Measurements from ENCODE around the gene SCGB1D4.
A peak's percentile ranks its signal among the peaks of the same experiment; 100 is the strongest.

The SCGB1D4 gene

GRCh38 chr11:62324731-62325556 lies 26.1 kb upstream of the SCGB1D4 start:
- DNase-seq, result peak; percentile 72 to 83

DNA sequence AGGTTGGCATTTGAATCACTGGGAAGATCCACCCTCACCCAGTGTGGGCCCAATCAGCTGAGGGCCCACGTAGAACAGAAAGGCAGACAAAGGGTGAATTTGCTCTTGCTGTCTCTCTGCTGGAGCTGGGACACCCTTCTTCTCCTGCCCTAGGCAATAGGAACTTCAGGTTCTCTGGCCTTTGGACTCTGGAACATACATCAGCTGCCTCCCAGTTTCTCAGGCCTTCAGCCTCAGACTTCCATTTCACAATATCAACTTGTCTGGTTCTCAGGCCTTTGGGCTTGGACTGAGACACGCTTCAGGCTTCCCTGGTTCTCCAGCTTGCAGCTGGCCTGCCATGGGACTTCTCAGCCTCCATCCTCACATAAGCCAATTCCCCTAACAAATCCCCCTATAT lies 23.6 kb upstream of the SCGB1D4 start:
- TF ChIP-seq POLR2A (IDR thresholded peaks at IDR 0.05; ENCODE audit: low read length), result no peak
- TF ChIP-seq GATA1 (IDR thresholded peaks at IDR 0.05; ENCODE audit: low read depth, low read length), result no peak
- no peak for DNase-seq

More at GRCh38 chr11:62324731-62325556, 26.1 kb upstream of the SCGB1D4 start:
- TF ChIP-seq GATA1 (IDR thresholded peaks at IDR 0.05; ENCODE audit: low read depth, low read length), result no peak
- TF ChIP-seq POLR2A (IDR thresholded peaks at IDR 0.05; ENCODE audit: low read length), result no peak

- no peak for DNase-seq
- TF ChIP-seq POLR2A (IDR thresholded peaks at IDR 0.05; ENCODE audit: low read length) (no peak), GATA1 (IDR thresholded peaks at IDR 0.05; ENCODE audit: low read depth, low read length) (no peak)
Observed at GRCh38 chr11:62315431-62315830, 16.6 kb upstream of the SCGB1D4 start.

- TF ChIP-seq POLR2A (IDR thresholded peaks at IDR 0.05; ENCODE audit: low read length), result no peak
- TF ChIP-seq GATA1 (IDR thresholded peaks at IDR 0.05; ENCODE audit: low read depth, low read length), result no peak
- no peak for DNase-seq
Observed at GRCh38 chr11:62309991-62310390, 11.1 kb upstream of the SCGB1D4 start.

GRCh38 chr11:62307950-62308349 lies 9.1 kb upstream of the SCGB1D4 start:
- DNase-seq, result no peak
- no peak for TF ChIP-seq POLR2A (IDR thresholded peaks at IDR 0.05; ENCODE audit: low read length)
- TF ChIP-seq GATA1 (IDR thresholded peaks at IDR 0.05; ENCODE audit: low read depth, low read length), result no peak

DNA sequence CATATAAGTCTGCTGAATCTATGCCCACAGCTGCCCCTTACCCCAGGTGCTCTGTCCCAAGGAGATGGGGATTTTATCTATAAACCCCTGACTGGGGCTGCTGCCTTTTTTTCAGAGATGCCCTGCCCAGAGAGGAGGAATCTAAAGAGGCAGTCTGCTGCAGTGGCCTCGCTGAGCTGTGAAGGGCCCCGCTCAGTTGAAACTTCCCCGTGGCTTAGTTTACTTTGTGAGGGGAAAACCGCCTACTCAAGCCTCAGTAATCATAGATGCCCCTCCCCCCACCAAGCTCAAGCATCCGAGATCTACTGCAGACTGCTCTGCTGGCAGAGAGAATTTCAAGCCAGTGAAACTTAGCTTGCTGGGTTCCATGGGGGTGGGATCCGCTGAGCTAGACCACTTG lies 7.4 kb upstream of the SCGB1D4 start:
- no peak for DNase-seq
- TF ChIP-seq GATA1 (IDR thresholded peaks at IDR 0.05; ENCODE audit: low read depth, low read length) (no peak), POLR2A (IDR thresholded peaks at IDR 0.05; ENCODE audit: low read length) (no peak)

DNA sequence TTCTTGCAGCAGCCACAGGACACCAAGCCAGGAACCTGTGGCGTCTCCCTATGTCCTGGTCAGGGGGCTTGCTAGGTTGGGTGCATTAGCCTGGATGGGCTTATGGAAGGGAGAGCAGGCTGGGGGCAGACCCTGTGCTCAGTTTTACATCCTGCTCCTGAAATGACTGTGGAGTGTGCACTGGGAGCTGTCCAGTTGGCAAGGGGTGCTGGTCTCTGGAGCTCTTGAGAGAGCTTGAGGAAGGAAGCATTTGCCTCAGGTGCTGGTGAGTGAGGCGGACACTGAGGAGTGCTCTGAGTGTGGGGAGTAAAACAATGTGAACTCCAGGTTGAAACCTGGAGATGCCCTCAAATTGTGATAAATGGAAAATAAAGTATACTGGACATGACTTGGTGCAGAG lies 3.4 kb downstream of the SCGB1D4 start:
- TF ChIP-seq POLR2A (IDR thresholded peaks at IDR 0.05; ENCODE audit: low read length), result no peak
- no peak for TF ChIP-seq GATA1 (IDR thresholded peaks at IDR 0.05; ENCODE audit: low read depth, low read length)
- no peak for DNase-seq

GRCh38 chr11:62280452-62280851 lies 18.4 kb downstream of the SCGB1D4 start:
- DNase-seq, result no peak
- TF ChIP-seq GATA1 (IDR thresholded peaks at IDR 0.05; ENCODE audit: low read depth, low read length) (no peak), POLR2A (IDR thresholded peaks at IDR 0.05; ENCODE audit: low read length) (no peak)

DNA sequence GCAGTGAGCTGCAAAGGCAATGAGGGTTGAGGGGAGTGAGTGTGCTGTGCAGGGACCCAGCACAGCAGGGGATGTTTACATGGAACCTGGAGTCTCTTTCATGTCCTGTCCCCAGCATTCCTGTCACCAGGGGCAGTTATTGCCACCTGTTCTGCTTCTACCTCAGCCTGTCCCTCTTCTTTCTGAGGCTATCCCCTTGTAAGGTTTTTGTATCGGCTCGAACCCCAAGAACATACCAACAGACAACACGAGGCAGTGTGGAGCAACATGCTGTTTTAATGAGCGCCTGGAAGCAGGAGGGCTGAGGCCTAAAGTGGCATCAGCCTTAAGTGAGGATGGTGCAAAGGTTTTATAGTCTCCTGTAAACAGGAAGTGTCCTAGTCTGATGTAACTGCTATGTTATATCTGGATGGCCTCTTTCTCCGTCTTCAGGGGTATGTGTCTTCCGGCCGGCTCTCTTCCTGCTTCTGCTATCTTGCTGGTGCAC lies 25.0 kb downstream of the SCGB1D4 start:
- no peak for DNase-seq
- TF ChIP-seq POLR2A (IDR thresholded peaks at IDR 0.05; ENCODE audit: low read length) (no peak), GATA1 (IDR thresholded peaks at IDR 0.05; ENCODE audit: low read depth, low read length) (no peak)

DNA sequence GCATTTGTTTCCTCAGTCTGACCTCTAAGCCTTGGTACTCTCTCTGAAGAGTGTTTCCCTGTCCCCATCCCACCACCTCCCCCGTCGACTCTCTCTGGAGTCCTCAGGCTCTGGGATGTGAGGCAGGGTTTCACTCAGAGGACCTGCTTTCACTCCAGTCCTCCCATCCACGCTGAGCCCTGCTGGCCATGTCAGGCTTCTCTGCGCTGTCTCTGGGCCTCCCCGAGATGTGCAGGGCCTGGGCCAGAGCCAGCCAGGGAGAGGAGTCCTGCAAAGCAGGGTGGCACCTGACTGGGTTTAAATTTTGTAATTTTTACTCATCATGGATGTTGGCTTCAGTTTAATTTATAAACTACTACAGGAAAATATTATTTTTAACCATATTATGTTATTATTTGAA lies 25.6 kb downstream of the SCGB1D4 start:
- TF ChIP-seq POLR2A (IDR thresholded peaks at IDR 0.05; ENCODE audit: low read length) (no peak), GATA1 (IDR thresholded peaks at IDR 0.05; ENCODE audit: low read depth, low read length) (no peak)
- no peak for DNase-seq

- no peak for DNase-seq
- TF ChIP-seq POLR2A (IDR thresholded peaks at IDR 0.05; ENCODE audit: low read length), result no peak
- TF ChIP-seq GATA1 (IDR thresholded peaks at IDR 0.05; ENCODE audit: low read depth, low read length), result no peak
Observed at GRCh38 chr11:62269654-62270278, 29.1 kb downstream of the SCGB1D4 start, which contains the start of gene SCGB2A2. TSS of gene SCGB2A2 (plus strand) at chr11:62270158. CDS start at chr11:62270217, 59 bp downstream.

GRCh38 chr11:62267576-62267975 lies 31.3 kb downstream of the SCGB1D4 start:
- no peak for DNase-seq
- no peak for TF ChIP-seq GATA1 (IDR thresholded peaks at IDR 0.05; ENCODE audit: low read depth, low read length)
- no peak for TF ChIP-seq POLR2A (IDR thresholded peaks at IDR 0.05; ENCODE audit: low read length)

DNA sequence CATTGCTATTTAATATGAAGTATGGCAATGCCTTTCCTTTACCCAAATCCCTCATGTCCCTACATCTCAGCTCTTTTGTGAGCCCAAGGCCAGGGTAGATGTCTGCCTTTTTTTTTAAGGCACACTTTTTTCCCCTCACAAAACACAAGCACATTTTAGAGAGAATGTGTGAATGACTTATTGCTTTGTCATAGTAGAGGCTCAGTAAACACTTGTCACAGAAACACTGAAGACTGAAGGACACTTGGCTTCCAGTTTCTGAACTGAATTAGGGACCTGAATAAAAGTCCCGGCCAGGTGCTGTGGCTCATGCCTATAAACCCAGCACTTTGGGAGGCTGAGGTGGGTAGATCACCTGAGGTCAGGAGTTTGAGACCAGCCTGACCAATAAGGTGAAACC lies 31.8 kb downstream of the SCGB1D4 start:
- TF ChIP-seq POLR2A (IDR thresholded peaks at IDR 0.05; ENCODE audit: low read length) (no peak), GATA1 (IDR thresholded peaks at IDR 0.05; ENCODE audit: low read depth, low read length) (no peak)
- DNase-seq, result no peak

DNA sequence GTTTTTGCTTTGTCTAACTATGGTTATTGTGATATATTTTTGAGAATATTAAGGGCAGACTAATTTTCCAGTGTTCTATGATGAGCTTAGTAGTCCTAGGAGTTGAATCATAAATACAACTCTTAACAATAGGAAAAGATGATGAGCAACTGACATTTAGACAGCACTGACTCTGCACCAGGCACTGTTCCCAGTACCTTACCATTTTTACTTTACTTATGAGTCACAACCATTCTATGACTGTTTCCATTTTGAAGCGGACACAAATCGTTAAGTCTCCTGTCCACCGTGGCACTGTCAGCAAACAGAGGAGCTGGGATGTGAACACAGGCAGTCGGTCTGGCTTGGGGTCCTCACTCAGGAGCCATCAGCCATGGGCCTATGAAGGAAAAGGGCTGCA lies 32.3 kb downstream of the SCGB1D4 start:
- no peak for DNase-seq
- TF ChIP-seq GATA1 (IDR thresholded peaks at IDR 0.05; ENCODE audit: low read depth, low read length) (no peak), POLR2A (IDR thresholded peaks at IDR 0.05; ENCODE audit: low read length) (no peak)
